ENCODE results near the gene KNSTRN.

The KNSTRN gene

DNA sequence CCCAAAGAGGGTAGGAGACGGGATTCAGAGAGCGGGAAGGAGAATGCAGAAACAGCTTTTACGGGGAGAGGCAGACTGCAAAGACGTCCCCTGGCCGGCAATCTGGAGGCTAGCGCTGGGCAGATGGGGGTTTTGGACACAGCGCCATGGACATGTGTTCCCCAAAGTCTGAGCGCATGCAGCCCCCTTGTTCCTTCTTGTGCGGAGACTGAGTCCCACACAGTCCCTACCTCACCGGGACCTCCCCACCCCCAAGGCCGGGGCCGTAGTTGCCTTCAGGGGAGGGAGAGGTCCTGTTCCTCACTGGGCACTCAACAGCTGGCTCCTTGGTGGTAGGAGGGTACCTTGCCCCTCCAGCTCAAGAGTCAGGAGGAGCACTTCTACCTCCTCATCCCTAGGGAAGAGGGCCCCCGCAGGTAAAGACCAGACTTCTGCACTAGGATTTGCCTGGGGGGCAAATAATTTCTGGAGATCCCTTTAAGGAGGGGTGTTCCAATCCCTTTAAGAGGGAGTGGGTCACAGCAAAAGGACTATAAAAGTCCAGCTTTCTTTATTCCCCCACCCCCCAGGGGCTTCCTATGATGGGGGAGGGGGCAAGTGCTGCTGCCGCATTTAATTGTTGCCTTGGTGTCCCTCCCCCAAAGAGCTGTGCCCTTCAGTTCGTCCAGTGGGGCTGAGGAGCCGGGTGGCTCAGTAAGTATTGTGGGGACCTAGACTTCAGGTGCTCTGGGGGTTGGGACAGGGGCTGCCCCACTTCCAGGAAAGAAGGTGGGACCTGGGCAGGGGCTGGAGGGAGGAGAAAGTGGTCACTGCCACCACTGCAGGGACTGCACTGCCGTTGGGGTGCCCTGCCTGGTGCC is 54.6 kb downstream of the KNSTRN start:
- no peak for DNase-seq

DNA sequence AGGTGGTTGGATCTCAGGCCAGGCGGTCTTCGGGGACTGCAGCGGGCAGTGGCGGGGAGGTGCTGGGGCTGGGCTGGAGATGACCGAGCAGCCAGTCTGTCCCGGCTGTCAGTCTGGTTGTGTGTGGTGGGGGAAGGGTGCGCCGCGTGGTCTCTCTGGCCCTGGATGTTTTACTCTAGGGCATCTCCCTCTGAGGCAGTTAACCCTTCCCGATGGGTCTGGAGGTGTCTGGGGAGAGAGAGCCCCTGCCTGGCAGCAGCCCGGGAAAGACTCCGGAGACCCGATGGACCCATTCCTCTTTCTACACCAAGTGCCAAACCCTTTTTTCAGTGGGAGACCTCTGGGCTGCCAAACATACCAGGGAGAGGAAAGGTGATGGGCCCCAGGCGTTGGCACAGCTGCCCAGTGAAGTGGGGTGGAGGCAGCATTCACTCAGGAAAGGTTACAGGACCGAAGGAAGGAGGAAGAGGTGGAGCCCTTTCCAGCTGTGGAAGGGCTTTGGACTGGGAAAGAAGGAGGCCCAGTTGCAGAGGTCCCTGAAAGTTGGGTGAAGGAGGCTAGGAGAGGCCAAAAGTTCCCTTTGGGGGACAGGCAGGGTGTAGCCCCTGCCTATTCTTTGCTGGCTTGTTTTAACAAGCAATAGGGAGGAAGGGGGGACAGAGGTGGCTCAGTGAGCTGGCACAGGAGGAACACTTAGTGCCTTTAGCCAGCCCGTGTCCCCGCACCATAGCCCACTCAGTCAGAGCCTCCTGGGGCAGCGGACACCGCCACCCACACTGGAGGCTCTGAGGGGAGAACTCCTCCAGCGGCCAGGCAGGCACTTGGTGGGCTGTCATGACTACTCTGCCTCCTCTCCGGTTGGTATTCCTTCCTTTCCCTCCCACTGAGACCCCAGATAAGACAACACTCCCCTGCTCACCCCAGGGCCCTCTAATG is 55.5 kb downstream of the KNSTRN start:
- no peak for DNase-seq

DNA sequence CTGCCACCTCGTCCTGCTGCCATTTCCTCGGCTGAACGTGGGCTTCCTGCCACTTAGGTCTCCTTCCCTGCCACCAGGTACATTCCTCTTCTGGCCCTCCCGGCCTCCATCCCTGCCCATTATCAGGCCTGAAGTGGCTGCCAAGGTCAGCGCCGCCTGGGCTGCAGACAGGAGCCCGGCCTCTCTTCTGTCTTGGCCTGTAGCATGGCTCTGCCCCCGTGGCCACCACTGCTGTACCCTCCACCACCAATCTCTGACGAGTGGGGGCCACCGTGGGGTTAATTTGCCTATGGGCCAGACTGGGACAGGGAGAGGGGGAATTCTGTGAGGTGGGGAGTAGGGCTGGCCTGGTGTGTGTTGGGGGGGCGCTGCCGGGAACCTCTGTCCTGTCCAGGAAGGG is 56.2 kb downstream of the KNSTRN start:
- DNase-seq: no peak

DNA sequence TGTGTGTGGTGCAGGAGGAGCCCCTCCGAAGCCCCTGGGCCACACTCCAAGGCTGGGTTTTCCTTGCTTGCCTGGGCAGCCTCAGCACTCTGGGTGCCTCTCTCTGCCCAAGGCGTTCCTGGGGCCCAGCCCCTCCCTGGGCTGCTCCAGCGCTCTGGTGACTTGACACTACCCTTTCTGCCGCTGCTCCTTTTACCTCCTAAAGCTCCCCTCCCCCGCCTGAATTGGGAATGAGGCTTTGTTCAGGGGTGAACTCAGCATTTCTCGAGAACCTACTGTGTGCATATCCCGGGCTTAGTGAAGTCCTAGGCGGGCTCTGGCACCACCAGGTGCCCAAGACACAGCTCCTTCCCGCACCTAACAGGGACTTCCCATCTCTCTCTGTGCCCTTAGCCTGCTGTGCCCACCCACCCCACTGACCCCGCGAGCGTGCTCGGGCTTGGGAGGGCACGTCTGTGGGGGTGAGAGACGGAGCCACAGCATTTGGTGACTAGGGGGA is 57.0 kb downstream of the KNSTRN start:
- no peak for DNase-seq

DNA sequence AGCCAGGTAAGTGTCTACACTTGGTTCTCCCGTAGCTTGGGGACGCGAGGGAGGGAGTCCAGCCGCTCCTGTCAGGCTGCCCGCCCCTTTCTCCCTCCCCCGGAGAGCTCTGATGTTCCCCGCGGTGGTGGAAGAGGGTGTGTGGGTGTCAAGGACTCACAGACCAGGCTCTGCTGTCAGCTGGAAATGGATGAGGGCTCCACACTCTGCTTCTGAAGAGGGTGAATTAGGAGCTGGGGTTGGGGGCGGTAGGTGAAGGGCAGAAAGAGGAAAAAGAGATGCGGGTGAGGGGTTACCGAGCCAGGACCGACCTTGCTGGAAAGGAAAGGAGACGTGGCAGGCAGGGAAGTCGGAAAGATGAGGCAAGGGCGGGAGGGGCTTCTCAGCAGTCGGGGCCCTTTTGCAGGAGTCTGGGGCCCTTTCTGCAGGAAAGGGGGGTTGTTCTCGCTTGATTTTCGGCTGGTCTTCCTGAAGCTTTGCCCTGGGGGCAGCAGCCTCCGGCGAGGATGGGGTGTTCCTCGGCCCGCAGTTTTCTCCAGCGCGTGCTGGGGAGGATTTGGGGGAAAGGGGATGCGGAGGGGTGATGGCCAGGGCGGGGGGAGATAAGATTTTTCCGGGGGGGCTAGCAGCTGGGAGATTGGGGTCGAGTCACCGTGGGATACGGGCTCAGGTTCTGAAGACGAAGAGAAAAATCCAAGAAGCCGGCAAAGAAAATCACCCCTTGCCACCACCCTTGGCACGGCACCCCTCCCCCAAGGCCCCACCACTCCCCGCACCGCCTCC is 57.6 kb downstream of the KNSTRN start:
- peak; percentile 34 for DNase-seq

DNA sequence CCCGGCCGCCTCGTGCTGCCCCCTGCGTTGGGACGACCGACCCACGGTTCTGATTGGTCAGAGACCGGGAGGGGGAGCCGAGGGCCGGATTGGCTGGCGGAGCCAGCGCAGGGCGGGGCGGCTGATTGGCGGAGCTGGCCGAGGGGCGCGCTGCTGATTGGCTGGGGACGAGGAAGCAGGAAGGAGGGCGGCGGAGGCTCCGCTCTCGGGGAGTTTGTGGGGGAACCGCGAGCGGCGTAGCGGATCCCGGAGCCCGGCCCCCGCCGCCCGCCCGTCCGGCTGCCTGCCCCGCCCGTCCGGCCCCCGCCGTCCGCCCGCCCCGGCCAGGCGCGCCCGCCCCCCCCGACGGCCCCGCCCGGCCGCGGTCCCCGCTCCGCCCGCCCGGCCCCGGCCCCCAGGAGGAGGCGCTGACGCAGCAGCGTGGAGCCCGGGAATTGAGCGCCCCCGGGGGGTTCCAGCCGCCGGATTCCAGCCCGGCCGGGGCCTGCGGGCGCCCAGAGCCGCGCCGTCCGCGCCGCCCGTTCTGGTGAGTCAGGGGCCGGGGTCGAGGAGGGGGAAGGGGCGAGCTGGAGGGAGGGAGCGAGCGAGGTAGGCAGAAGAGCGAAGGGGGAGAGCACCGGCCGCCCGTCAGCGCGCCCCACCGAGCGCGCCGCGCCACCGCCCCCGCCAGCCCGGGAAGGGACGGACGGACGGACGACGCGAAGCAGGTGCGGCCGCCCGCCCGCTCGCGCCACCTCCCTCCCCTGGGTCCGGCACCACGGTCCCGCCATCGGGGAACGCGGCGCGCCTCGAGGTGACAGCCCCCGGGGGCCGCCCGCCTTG is 58.4 kb downstream of the KNSTRN start, which contains the start of gene BAHD1:
Gene BAHD1 (plus strand): TSS at position 211 of the 822 bp plus-strand sequence. CDS start 17,512 bp downstream, outside the sequence.
- peak; percentile 98 for DNase-seq

DNA sequence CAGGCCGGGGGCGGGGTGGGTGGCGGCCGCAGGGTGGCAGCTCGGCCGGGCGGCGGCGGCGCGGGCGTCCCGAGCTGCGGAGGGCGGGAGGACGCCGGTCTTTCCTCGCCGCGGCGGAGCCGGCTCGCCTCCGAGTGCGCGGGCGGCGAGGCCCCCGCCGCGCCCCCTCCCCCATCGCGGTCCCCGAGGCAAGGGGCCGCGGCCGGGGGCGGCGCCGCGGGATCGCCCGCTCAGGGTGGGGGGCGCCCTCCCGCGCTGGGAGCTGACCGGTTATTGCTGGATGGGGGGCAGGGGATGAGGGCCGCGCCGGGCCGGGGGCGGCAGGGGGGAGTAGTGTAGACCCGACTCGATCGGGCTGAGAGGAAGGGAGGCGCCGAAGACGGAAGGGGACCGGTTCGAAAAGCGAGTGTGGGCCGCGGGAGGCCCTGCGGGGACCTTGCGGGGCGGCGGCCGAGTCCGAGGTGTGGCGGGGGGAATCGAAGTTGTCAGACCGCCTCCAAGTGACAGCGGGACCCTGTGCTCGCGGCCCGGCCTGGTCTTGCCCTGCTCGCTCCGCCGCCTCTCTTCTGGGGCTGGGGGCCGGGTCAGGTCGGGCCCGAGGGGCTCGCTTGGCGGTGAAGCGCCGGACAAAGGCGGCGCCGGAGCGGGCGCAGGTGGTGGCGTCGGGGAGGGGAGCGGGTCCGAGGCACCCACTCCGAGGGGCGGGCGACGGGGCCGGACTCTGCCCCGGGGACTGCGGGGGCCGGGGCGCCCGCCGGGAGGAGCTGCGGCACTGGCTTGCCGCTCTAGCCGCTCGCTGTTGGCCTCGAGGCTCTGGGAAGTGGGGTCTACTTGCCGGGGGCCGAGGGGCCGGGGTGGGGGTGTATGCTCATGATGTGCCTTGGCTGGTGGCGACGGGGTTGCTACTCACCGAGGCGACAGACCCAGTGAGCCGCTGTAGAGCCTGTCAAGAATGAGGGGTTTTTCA is 59.3 kb downstream of the KNSTRN start:
- DNase-seq: no peak

DNA sequence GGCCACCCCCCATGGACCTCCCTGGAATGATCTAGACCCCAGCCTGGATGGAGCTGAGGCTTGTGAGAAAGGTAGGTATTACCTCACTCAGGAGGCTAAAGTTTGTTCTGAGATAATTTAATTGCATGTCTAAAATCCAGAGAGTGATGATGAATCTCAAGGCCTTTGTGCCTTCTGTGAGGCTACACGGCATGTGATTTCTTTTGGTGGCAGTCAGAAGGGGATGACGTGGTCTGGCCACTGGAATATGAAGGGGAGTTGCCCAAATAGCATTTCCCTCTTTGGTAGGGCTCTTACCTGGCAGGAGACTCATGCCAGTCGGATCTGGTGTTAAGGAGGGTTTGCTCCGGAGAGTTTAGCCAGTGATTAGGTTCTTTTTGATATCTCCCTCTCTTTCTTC is 60.7 kb downstream of the KNSTRN start:
- no peak for DNase-seq

DNA sequence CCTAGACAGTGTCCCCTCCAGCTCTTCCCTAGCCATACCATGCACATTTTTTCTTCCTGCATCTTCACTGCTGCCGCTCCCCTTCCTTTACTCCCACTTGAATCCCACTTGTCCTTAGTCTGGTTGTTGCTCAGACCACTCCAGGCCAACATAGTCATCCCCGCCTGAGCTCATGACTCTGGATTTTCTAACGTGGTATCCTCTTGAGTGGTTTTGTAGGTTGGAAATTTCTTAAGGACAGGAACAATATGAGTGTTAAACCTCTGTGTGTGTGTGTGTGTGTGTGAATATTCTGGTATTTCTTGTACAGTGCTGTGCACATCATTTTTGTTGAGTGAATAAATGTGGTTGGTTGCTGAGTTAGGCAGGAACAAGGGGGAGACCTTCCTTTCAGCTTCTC is 61.3 kb downstream of the KNSTRN start:
- DNase-seq: no peak
